Esophagus muscularis mucosa (tissue), 3 donors: ENCODE data around the gene CAPRIN1.

ENCODE experiments used
- POLR2A ChIP-seq: fragments of 450-650 bp; IDR thresholded peaks from one replicate; pipeline ENCODE4 v1.6.1; 2017; ENCODE audit warnings: antibody characterized with exemption, moderate library complexity, mild to moderate bottlenecking, low read depth
- POLR2AphosphoS5 ChIP-seq, 2 donors: sonication (generic); formaldehyde crosslinking; IDR thresholded peaks; one replicate each; pipeline ENCODE4 v1.6.1; 2017; ENCODE audit warnings: antibody characterized with exemption in 2 of 2
- TF ChIP-seq, protein P1 (sequence below), 3 experiments: fragments of 200-600 bp in 2 of 3; fragments of 450-650 bp in 1 of 3; sonication (generic) in 2 of 3; IDR thresholded peaks; one replicate each; pipeline ENCODE4 v1.5.1; 2017 to 2019; ENCODE audit warnings: antibody characterized with exemption in 3 of 3, mild to moderate bottlenecking in 2 of 3, moderate library complexity in 1 of 3

DNA sequence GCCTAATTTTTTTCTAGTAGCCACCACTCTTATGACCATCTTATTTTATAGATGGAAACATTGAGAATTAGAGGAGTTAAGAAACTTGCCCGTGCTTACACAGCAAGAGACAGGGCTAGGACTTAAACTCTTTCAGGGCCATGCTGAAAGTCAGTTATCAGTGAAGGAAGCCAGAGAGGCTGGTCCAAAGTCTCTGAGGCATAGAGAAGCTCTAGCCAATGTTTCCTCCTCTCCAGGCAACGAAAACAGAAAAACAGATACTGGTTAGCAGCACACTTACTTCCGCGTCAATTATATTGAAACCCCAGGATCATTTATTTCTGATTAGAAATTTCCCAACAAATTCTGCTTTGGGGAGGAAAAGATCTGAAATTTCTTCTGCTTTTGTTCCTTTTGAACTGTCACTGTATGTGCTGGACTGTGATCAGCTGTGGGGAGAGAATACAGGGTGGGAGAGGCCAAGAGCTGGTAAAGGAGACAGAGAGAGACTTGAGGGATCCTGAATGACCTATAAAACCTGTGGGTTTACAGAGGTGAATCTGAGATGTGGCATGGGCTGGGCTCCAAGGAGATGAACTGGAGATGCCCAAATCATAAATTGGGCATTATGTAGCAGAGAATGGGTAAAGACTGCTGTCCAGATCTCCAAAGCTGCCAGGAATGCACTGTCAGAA, 37.5 kb upstream of the CAPRIN1 start:
- TF ChIP-seq POLR2AphosphoS5 (IDR thresholded peaks at IDR 0.05) (no peak), POLR2A (no peak)
- TF ChIP-seq, protein P1, sequence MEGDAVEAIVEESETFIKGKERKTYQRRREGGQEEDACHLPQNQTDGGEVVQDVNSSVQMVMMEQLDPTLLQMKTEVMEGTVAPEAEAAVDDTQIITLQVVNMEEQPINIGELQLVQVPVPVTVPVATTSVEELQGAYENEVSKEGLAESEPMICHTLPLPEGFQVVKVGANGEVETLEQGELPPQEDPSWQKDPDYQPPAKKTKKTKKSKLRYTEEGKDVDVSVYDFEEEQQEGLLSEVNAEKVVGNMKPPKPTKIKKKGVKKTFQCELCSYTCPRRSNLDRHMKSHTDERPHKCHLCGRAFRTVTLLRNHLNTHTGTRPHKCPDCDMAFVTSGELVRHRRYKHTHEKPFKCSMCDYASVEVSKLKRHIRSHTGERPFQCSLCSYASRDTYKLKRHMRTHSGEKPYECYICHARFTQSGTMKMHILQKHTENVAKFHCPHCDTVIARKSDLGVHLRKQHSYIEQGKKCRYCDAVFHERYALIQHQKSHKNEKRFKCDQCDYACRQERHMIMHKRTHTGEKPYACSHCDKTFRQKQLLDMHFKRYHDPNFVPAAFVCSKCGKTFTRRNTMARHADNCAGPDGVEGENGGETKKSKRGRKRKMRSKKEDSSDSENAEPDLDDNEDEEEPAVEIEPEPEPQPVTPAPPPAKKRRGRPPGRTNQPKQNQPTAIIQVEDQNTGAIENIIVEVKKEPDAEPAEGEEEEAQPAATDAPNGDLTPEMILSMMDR (IDR thresholded peaks at IDR 0.05): no peak
